CD4-positive, alpha-beta T cell (primary cell): ENCODE measurements around the gene IL1RL2. TPM values are rescaled to one million over a fixed set of nuclear protein-coding genes. Genes with fewer than 3 reads are reported as not detected.

Experiments
- ATAC-seq: fragments of 200-7000 bp; cut with Tn5 transposase; one replicate; pipeline ENCODE4 v1.10.0; 2022; ENCODE audit warnings: mild to moderate bottlenecking; ENCODE audit not compliant: poor library complexity
- CTCF ChIA-PET: fragments of 350-600 bp; sonication (Branson Sonifier 250); formaldehyde crosslinking; loops from one replicate; lab custom pipeline; 2021; ENCODE audit warnings: antibody characterized with exemption, inconsistent platforms; lab: Charles Lee
- POLR2A ChIA-PET: fragments of 350-600 bp; sonication (Branson Sonifier 250); formaldehyde crosslinking; loops from one replicate; lab custom pipeline; 2021; ENCODE audit warnings: antibody characterized with exemption, inconsistent platforms; lab: Charles Lee
- DNase-seq, 14 experiments: peaks; one replicate each; pipeline ENCODE4 v3.0.0-alpha.2; 2013 to 2020; ENCODE audit warnings: mixed read lengths in 2 of 14
- H3K27ac ChIP-seq, 2 donors: one replicate each; pipeline versions ENCODE4 v1.5.1 to v1.7.0; 2013; ENCODE audit warnings: low read length in 2 of 2, low read depth in 1 of 2, mild to moderate bottlenecking in 1 of 2
- H3K27me3 ChIP-seq, 2 experiments: 1 replicate in 1 of 2; 2 replicates in 1 of 2; pipeline versions ENCODE4 v1.6.1 to v1.7.0; 2013; ENCODE audit warnings: low read length in 2 of 2, control low read depth in 1 of 2, mild to moderate bottlenecking in 1 of 2, moderate library complexity in 1 of 2; ENCODE audit not compliant: insufficient read depth in 2 of 2, control insufficient read depth in 1 of 2
- H3K36me3 ChIP-seq: one replicate; pipeline ENCODE4 v1.6.1; 2013; ENCODE audit warnings: low read length, control low read depth; ENCODE audit not compliant: insufficient read depth
- H3K4me1 ChIP-seq: one replicate; pipeline ENCODE4 v1.6.1; 2013; ENCODE audit warnings: low read length, control low read depth; ENCODE audit not compliant: insufficient read depth
- H3K4me3 ChIP-seq: one replicate; pipeline ENCODE4 v1.5.1; 2013; ENCODE audit warnings: mild to moderate bottlenecking, low read length, moderate library complexity
- H3K9me3 ChIP-seq, 2 experiments: 1 replicate in 1 of 2; 2 replicates in 1 of 2; pipeline versions ENCODE4 v1.6.1 to v1.7.0; 2013; ENCODE audit warnings: low read length in 2 of 2, mild to moderate bottlenecking in 2 of 2, control low read depth in 1 of 2, moderate library complexity in 1 of 2; ENCODE audit not compliant: control insufficient read depth in 1 of 2, insufficient read depth in 1 of 2
- H3K27ac Mint-ChIP-seq: one replicate; pipeline ENCODE4 v1.8.0; 2020; ENCODE audit warnings: mixed read lengths
- H3K27me3 Mint-ChIP-seq: one replicate; pipeline ENCODE4 v1.8.0; 2021; ENCODE audit warnings: mixed read lengths
- H3K36me3 Mint-ChIP-seq: one replicate; pipeline ENCODE4 v1.8.0; 2021; ENCODE audit warnings: low read depth, mixed read lengths
- H3K4me1 Mint-ChIP-seq: one replicate; pipeline ENCODE4 v1.8.0; 2021; ENCODE audit warnings: low read depth, mixed read lengths
- H3K4me3 Mint-ChIP-seq: one replicate; pipeline ENCODE4 v1.8.0; 2020; ENCODE audit warnings: mild to moderate bottlenecking, mixed read lengths
- H3K9me3 Mint-ChIP-seq: one replicate; pipeline ENCODE4 v1.8.0; 2020; ENCODE audit warnings: mixed read lengths
- intact Hi-C, 2 experiments: fragments of 100-400 bp; cut with DNase I in 1 of 2; cut with micrococcal nuclease in 1 of 2; formaldehyde crosslinking; loops; one replicate each; pipeline versions ENCODE4 v1.15.1 to v1.9.0; 2023 to 2025; cut with DNase I, micrococcal nuclease
- total RNA-seq, 174 experiments: library from RNA in 2 of 174; stranded (reverse) in 2 of 174; gene quantifications; one replicate each; pipeline ENCODE4 v1.2.3 and lab custom pipeline; 2021 to 2026
- TF ChIP-seq, protein P1 (sequence below): fragments of 200-600 bp; IDR thresholded peaks from one replicate; pipeline ENCODE4 v1.8.0; 2022; ENCODE audit warnings: antibody characterized with exemption, mild to moderate bottlenecking

IL1RL2 gene
- total RNA-seq, 2 experiments from 2014 or later: not detected

DNA sequence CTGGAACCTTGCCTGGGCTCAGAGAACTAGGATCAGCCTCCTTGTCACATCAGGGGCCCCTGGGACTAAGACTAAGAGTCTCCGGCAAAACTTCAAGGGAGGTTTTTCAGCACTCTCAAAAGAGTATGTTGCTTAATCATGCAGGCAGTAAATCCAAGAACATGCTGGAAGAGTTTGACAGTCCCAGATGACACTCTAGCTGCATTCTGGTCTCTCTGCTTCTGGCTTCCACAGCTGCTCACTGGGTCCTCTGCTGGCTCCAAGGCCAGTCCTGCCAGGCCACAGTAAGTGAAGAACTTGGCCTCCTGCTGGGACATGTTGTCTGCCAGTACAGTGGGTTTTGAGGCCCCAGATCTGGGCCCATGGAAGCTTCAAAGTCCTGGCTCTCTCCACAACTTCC lies 79.4 kb downstream of the IL1RL2 start:
- no peaks in the 10 kb centered on the region for H3K9me3 Mint-ChIP-seq
- H3K36me3 Mint-ChIP-seq: no peaks in the 10 kb centered on the region
- DNase-seq (no peak), ATAC-seq (no peak)
- no peak overlapping the region for H3K4me3 Mint-ChIP-seq
- ChIA-PET POLR2A (no interaction called here), CTCF (interaction anchor here (2.2 kb wide), 1 partner anchor 26 kb away, joined by 5 read pairs; no protein-coding TSS in a partner anchor)
- no peak overlapping the region for H3K27ac Mint-ChIP-seq
- TF ChIP-seq, protein P1, sequence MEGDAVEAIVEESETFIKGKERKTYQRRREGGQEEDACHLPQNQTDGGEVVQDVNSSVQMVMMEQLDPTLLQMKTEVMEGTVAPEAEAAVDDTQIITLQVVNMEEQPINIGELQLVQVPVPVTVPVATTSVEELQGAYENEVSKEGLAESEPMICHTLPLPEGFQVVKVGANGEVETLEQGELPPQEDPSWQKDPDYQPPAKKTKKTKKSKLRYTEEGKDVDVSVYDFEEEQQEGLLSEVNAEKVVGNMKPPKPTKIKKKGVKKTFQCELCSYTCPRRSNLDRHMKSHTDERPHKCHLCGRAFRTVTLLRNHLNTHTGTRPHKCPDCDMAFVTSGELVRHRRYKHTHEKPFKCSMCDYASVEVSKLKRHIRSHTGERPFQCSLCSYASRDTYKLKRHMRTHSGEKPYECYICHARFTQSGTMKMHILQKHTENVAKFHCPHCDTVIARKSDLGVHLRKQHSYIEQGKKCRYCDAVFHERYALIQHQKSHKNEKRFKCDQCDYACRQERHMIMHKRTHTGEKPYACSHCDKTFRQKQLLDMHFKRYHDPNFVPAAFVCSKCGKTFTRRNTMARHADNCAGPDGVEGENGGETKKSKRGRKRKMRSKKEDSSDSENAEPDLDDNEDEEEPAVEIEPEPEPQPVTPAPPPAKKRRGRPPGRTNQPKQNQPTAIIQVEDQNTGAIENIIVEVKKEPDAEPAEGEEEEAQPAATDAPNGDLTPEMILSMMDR: no peak
- H3K36me3 ChIP-seq: no peaks in the 10 kb centered on the region
- no peaks in the 10 kb centered on the region for H3K27me3 Mint-ChIP-seq
- H3K27ac ChIP-seq: no peak overlapping the region
- H3K27me3 ChIP-seq: peaks cover 0 to 2% of the 10 kb centered on the region in 2 experiments
- H3K4me3 ChIP-seq: no peak overlapping the region
- no peaks in the 10 kb centered on the region for H3K4me1 Mint-ChIP-seq
- intact Hi-C loops: no loop called here
- no peaks in the 10 kb centered on the region for H3K9me3 ChIP-seq
- peaks cover 12% of the 10 kb centered on the region for H3K4me1 ChIP-seq

DNA sequence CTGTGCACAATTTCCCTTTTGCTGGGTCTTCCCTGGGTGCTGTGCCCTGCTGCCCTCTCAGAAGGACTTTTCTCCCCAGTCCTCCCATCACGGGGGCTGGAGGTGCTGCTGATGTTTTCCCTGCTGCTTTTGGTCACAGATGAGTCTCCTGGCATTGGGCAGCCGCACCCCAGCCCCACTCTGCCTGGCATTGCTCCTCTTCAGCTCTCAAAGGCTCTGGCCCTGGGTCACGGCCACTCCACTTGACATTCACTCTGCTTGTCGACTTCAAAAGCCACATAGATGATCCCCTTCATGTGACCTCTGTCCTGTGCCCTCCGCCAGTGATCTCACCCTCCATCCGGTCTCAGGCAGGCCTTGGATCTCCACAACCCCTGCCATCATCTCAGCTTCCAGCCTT lies 81.0 kb downstream of the IL1RL2 start:
- Mint-ChIP-seq H3K27me3 (peaks cover 5% of the 10 kb centered on the region), H3K9me3 (no peaks in the 10 kb centered on the region), H3K4me3 (no peak overlapping the region), H3K36me3 (no peaks in the 10 kb centered on the region), H3K27ac (no peak overlapping the region), H3K4me1 (peaks cover 10% of the 10 kb centered on the region)
- no peak for ATAC-seq
- intact Hi-C loops: no loop called here
- H3K4me1 ChIP-seq: peaks cover 9% of the 10 kb centered on the region
- no peaks in the 10 kb centered on the region for H3K9me3 ChIP-seq
- H3K4me3 ChIP-seq: no peak overlapping the region
- POLR2A ChIA-PET: no interaction called here
- H3K27me3 ChIP-seq: peaks cover 0 to 2% of the 10 kb centered on the region in 2 experiments
- no peak overlapping the region for H3K27ac ChIP-seq
- TF ChIP-seq, protein P1: no peak
- no peak for DNase-seq
- CTCF ChIA-PET: interaction anchor here (2.2 kb wide), 1 partner anchor 27 kb away, joined by 5 read pairs; no protein-coding TSS in a partner anchor
- H3K36me3 ChIP-seq: no peaks in the 10 kb centered on the region

DNA sequence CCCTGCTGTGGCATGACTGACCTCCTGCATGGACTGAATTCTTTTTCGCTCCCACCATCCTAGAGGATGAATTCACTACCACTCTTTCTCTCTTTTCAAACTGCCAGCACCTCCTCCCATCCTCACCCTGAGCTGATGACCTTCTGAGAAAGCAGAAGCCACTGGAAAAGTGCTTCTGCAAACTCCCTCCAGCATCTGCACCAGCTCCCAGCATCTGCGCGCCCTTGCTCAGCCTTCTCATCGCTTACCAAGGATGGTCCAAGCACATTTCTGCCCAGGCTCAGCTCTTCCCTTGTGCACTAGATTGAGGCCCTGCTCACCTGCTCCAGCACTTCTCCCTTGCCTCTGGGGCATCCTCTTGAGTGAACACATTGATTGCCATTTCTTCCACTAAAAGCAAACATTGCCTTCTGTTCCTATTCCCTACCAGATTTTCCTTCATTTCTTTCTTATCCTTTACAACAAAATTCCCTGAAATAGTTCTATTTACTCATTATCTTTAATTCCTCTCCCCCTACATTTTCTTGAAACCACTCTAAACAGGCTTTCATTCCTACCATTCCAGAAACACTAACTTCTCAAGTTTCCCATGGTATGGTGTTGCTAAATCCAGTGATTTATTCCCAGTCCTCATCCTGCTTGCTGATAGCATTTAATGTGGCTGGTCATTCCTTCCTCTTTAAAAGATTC lies 81.8 kb downstream of the IL1RL2 start:
- DNase-seq (no peak), ATAC-seq (no peak)
- no peak overlapping the region for H3K27ac ChIP-seq
- H3K27me3 Mint-ChIP-seq: peaks cover 5% of the 10 kb centered on the region
- TF ChIP-seq, protein P1: no peak
- ChIA-PET CTCF (no interaction called here), POLR2A (no interaction called here)
- no peaks in the 10 kb centered on the region for H3K36me3 Mint-ChIP-seq
- H3K9me3 Mint-ChIP-seq: no peaks in the 10 kb centered on the region
- H3K4me1 ChIP-seq: peaks cover 8% of the 10 kb centered on the region
- H3K9me3 ChIP-seq: no peaks in the 10 kb centered on the region
- H3K36me3 ChIP-seq: no peaks in the 10 kb centered on the region
- no peak overlapping the region for H3K4me3 ChIP-seq
- H3K27ac Mint-ChIP-seq: no peak overlapping the region
- peaks cover 0 to 2% of the 10 kb centered on the region in 2 experiments for H3K27me3 ChIP-seq
- H3K4me3 Mint-ChIP-seq: no peak overlapping the region
- peaks cover 10% of the 10 kb centered on the region for H3K4me1 Mint-ChIP-seq
- intact Hi-C loops: no loop called here
